D721Med (cell line): Measurements from ENCODE around the gene TIAL1.

Experiments
- DNase-seq: peaks from one replicate; pipeline ENCODE4 v3.0.0; 2011; ENCODE audit warnings: low spot score; ENCODE audit not compliant: insufficient read length
- FAIRE-seq: peaks from 2 replicates; lab custom pipeline; 2011; peaks lifted over from hg19 to GRCh38; lab: Jason Lieb, UNC
- CTCF ChIP-seq: IDR thresholded peaks from 2 replicates; pipeline ENCODE4 v1.5.1; 2012; ENCODE audit warnings: mild to moderate bottlenecking, control low read depth; ENCODE audit not compliant: insufficient read depth; ENCODE audit errors: missing control alignments

The TIAL1 gene

DNA sequence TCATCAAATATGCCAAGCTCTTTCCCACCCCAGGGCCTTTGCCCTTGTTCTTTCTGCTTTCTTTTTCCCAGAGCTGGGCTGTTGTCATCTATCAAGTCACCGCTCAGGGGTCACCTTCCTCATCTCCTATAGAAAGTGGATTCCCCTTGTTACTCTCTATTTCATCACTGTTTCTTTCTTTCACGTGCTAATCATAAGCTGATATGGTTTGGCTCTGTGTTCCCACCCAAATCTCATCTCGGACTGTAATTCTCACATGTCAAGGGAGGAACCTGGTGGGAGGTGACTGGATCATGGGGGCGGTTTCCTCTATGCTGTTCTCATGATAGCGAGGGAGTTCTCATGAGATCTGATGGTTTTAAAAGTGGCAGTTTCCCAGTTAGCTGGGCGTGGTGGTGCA lies 17.0 kb upstream of the TIAL1 start:
- DNase-seq = no peak
- no peak for TF ChIP-seq CTCF
- no peak for FAIRE-seq

- no peak for TF ChIP-seq CTCF
- DNase-seq (no peak), FAIRE-seq (no peak)
Observed at GRCh38 chr10:119611433-119611832, 14.7 kb upstream of the TIAL1 start.

DNA sequence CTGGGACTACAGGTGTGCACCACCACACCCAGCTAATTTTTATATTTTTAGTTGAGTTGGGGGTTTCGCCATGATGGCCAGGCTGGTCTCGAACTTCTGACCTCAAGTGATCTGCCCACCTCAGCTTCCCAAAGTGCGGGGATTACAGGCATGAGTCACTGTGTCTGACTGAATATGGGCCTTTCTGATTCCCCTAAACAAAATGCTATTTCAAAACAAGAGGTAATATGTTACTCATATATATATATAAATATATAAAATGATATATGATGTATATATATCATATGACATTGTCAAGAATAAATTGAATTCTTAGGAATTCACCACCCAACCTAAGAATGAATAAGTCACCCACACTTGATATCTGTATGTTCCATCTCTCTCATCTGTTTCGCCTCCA lies 12.8 kb upstream of the TIAL1 start:
- DNase-seq (no peak), FAIRE-seq (no peak)
- TF ChIP-seq CTCF = no peak

DNA sequence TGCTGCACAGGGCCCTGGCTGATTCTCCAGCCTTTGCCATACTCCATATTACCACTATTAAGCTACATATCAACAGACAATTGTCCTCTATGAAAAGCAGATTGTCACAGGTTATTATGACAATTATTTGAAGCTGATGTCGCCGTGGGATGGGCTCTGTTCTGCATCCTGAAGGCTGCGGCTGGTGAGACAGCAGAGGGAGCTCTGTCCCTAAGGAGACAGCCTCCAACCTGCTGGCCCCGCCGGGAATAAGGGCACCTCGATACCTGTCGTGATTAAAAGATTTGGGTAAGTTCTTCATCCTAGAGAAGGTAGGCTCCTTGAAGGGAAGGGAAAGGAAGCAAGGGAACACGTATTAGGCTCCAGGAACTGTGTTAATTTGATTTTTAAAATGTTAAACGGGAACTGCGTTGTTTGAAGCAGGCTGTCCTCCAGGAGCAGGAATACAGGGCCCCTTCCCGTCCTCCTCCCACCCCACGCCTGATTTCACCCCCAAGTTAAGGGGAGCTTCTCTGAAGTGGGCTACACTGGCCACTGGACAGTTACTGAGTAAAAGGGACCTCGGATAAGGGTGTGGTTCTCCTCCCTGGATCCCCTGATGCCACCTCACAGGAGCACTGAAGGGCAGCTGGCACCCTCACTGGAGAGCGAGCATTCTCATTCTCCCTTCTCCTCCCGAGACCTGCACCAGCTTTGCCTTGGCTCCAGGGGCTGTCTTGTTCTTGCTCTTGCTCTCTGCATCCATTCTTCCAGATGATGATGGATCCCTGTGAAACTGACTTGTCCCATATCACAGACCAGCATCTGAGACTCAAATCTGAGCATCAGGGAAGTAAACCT lies 11.8 kb upstream of the TIAL1 start:
- no peak for DNase-seq
- no peak for FAIRE-seq
- peak; percentile 83 for TF ChIP-seq CTCF

GRCh38 chr10:119604468-119604867 lies 7.7 kb upstream of the TIAL1 start:
- FAIRE-seq (no peak), DNase-seq (no peak)
- no peak for TF ChIP-seq CTCF

- FAIRE-seq = no peak
- TF ChIP-seq CTCF = peak; percentile 25
- DNase-seq = no peak
Observed at GRCh38 chr10:119602241-119603095, 5.7 kb upstream of the TIAL1 start.
